Activated naive CD4-positive, alpha-beta T cell treated with Interleukin-2 at 50 U/mL for 16 hours (primary cell): ENCODE data around the gene ERBB4.

ENCODE experiments used
- DNase-seq: peaks from one replicate; pipeline ENCODE4 v3.0.0-alpha.2; 2020

Gene ERBB4

GRCh38 chr2:211981451-211981850 lies 557.2 kb downstream of the ERBB4 start:
- no peak for DNase-seq

GRCh38 chr2:211976076-211976475 lies 562.5 kb downstream of the ERBB4 start:
- no peak for DNase-seq

GRCh38 chr2:211967234-211967633 lies 571.4 kb downstream of the ERBB4 start:
- DNase-seq, result no peak

- no peak for DNase-seq
These were observed 574.6 kb downstream of the ERBB4 start for GRCh38 chr2:211963969-211964368.

GRCh38 chr2:211957799-211958198 lies 580.8 kb downstream of the ERBB4 start:
- DNase-seq, result no peak

- no peak for DNase-seq
These were observed 583.0 kb downstream of the ERBB4 start for GRCh38 chr2:211955648-211956047.

- DNase-seq, result no peak
These were observed 589.7 kb downstream of the ERBB4 start for GRCh38 chr2:211948932-211949331.

GRCh38 chr2:211946960-211947359 lies 591.6 kb downstream of the ERBB4 start:
- DNase-seq, result no peak

- no peak for DNase-seq
These were observed 594.0 kb downstream of the ERBB4 start for GRCh38 chr2:211944572-211944971.

GRCh38 chr2:211942153-211942552 lies 596.4 kb downstream of the ERBB4 start:
- DNase-seq, result no peak

- no peak for DNase-seq
These were observed 597.3 kb downstream of the ERBB4 start for GRCh38 chr2:211941216-211941747.

- DNase-seq, result no peak
These were observed 599.4 kb downstream of the ERBB4 start for GRCh38 chr2:211939177-211939576.

- DNase-seq, result no peak
These were observed 603.8 kb downstream of the ERBB4 start for GRCh38 chr2:211934811-211935210.

- no peak for DNase-seq
These were observed 607.3 kb downstream of the ERBB4 start for GRCh38 chr2:211931314-211931713.

- no peak for DNase-seq
These were observed 608.3 kb downstream of the ERBB4 start for GRCh38 chr2:211930331-211930730.

GRCh38 chr2:211928201-211928600 lies 610.4 kb downstream of the ERBB4 start:
- DNase-seq, result no peak

- no peak for DNase-seq
These were observed 615.6 kb downstream of the ERBB4 start for GRCh38 chr2:211923019-211923418.

- no peak for DNase-seq
These were observed 634.6 kb downstream of the ERBB4 start for GRCh38 chr2:211903961-211904360.

GRCh38 chr2:211901226-211901846 lies 637.3 kb downstream of the ERBB4 start:
- DNase-seq, result no peak

GRCh38 chr2:211900518-211900917 lies 638.1 kb downstream of the ERBB4 start:
- no peak for DNase-seq

GRCh38 chr2:211900000-211900399 lies 638.6 kb downstream of the ERBB4 start:
- no peak for DNase-seq

GRCh38 chr2:211898702-211899101 lies 639.9 kb downstream of the ERBB4 start:
- DNase-seq, result no peak

- no peak for DNase-seq
These were observed 657.2 kb downstream of the ERBB4 start for GRCh38 chr2:211881449-211881848.

- no peak for DNase-seq
These were observed 659.3 kb downstream of the ERBB4 start for GRCh38 chr2:211879323-211879722.

- no peak for DNase-seq
These were observed 661.5 kb downstream of the ERBB4 start for GRCh38 chr2:211877061-211877460.
